HepG2 (cell line): Measurements from ENCODE around the gene GRK3.

Experiments
- ELF4 ChIP-seq: sonication (generic); formaldehyde crosslinking; IDR thresholded peaks from 2 replicates; pipeline ENCODE4 v1.5.0; 2020; ENCODE audit warnings: missing genetic modification reagents, mild to moderate bottlenecking, moderate library complexity, borderline replicate concordance
- GATAD2A ChIP-seq: IDR thresholded peaks from 2 replicates; pipeline ENCODE4 v1.6.1; 2016
- JUNB ChIP-seq: sonication (generic); formaldehyde crosslinking; IDR thresholded peaks from 2 replicates; pipeline ENCODE4 v1.8.0; 2022; ENCODE audit warnings: missing genetic modification reagents, mild to moderate bottlenecking, borderline replicate concordance
- ZNF3 ChIP-seq: IDR thresholded peaks from 2 replicates; pipeline ENCODE4 v1.7.0; 2017; ENCODE audit warnings: inconsistent platforms

- TF ChIP-seq JUNB = no peak
- no peak for TF ChIP-seq ZNF3 (CRISPR knock-in tag)
- no peak for TF ChIP-seq GATAD2A (CRISPR knock-in tag)
- TF ChIP-seq ELF4 = no peak
These were observed 8.3 kb downstream of the GRK3 start for GRCh38 chr22:25572708-25573171.
